GM21360 (cell line): Measurements from ENCODE around the gene C3orf22.
"Not testable (repeated sequence)": the region's sequence is repeated elsewhere in the genome, so short reads cannot be mapped to it uniquely, and the experiment has no call there.

Source experiments
- ATAC-seq: cut with Tn5 transposase; IDR thresholded peaks from one replicate; pipeline ENCODE4 v1.9.1; 2021; ENCODE audit warnings: mild to moderate bottlenecking, moderate library complexity; ENCODE audit not compliant: unreplicated experiment

The C3orf22 gene, protein sequence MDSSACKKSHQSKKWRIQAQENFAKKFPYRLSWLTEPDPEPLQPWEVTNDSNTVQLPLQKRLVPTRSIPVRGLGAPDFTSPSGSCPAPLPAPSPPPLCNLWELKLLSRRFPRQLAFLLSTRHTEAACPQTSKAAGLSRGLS

DNA sequence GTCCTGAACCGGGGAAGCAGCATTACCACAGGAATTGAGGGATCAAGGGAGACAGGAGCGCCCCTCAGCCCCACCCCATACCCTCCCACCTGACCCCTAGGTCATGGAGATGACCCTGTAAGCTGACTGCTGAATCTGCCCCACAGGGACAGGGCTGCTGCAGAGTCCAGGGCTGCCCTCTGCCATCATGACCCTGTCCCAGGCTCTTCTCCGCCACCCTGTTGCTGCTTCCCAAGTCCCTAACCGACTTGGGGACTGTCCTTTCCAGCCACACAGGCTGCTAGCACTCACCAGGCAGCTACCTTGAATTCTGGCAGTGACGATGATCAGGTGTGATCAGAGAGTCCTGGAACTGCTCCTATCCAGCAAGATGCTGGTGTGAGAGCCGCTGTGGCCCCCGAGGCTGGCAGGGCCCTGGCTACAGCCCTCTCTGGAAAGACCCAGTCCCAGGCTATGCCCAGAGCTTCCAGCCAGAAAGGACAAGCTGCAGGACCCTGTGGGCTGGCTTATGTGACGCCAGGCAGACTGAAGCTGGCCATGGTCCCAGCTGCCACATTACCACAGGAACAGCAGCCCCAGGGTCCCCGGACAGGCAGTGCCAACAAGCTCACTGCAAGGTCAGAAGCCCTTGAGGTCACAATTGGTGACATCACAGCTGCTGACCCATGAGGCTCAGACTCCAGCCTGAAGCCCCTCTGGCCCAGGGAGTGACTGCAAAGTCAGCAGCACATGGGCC lies at the start of gene C3orf22:
C3orf22 (minus strand) TSS at position 597 of the 736 bp plus-strand sequence. CDS start 5,542 bp downstream, outside the sequence.
- ATAC-seq = no peak

DNA sequence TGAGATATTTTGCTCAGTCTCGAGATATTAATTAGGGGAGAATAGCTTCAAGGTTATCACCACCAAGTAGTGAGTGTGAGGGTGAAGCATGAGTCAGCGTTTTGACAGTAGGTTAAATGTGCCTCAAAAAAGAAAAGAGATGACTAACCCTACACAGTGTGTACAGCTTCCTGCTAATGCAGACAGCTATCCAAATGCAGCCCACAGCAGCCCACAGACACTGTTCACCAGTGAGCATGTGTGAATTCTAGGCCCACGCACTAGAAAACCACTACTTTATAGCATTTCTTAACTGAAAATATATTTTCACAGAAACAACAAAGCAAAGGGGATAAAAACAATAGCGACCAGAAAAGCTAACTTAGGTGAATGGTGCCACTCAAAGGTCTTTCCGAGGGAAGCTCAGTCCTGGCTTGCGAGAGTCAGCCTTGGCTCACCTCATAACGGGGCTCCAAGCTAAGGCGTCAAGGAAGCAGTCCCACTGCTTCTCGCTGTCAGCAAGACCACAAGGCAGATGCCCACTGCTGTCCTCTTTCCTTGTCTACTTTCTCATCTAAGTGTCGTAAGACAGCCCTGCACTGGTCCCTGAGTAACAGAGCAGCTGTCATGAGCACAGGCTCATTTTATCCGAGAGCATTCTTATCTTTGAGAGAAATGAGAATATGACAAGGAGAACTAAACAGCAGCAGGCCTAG lies 48.6 kb upstream of the C3orf22 start:
- ATAC-seq = no peak

DNA sequence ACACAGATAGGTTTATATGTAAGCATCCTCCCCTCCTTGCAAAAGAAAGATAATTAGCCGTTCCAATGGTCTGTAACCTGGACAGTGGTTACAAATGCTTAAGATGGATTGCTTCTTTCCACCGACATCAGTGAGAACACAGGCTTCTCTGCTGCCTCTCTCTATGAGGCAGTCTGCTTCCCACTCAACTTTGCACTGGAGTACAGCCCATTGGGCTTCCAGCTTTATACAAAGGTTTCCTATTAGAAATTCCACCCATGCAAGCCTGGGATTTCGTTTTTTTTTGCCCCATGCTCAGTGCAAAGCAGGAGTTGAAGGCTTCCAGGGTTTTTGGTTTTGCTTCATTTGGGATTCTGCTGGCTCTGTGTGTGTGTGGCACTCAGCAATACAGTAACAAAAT lies 47.3 kb upstream of the C3orf22 start:
- no peak for ATAC-seq

DNA sequence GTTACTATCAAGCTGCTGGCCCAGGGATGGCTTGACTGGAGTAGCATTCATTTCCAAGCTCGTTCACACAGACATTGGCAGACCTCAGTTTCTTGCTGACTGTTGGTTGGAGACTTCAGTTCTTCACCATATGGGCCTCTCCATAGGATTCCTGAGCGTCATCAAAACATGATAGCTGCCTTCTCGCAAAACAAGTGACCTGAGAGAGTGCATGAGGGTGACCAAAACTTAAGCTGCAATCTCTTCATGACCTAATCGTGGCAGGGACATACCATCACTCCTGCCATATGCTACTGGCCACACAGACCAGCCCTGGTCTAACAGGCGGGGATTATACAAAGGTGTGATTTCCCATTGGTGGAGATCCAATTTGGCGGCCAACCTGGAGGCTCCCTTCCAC lies 46.0 kb upstream of the C3orf22 start:
- no peak for ATAC-seq

DNA sequence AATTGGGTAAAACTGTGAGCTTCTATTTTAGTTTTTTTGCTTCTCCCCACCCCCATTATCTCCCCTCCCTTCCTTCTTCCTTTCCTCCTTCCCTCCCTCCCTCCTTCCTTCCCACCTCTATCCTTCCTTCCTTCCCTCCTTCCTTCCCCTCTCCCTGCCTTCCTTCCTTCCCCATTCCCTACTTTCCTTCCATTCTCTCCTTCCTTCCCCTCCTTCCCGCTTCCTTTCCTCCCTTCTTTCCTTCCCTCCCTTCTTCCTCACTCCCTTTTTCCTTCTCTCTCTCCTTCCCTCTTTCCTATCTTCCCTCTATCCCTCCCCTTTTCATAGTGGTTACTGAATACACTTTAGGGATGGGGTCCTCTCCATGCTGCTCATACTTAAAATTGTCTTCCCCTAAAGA lies 40.4 kb upstream of the C3orf22 start:
- no peak for ATAC-seq

DNA sequence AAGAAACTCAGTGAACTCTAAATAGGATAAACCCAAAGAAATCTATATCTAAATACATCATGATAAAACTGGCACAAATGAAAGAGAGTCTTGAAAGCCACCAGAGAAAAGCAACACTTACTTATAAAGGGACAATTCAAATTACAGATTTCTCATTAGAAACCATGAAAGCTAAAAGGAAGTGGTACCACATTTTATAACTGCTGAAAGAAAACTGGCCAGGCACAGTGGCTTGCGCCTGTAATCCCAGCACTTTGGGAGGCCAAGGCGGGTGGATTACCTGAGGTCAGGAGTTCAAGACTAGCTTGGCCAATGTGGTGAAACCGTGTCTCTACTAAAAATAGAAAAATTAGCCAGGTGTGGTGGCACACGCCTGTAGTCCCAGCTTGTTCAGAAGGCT lies 36.7 kb upstream of the C3orf22 start:
- ATAC-seq = not testable (repeated sequence)

DNA sequence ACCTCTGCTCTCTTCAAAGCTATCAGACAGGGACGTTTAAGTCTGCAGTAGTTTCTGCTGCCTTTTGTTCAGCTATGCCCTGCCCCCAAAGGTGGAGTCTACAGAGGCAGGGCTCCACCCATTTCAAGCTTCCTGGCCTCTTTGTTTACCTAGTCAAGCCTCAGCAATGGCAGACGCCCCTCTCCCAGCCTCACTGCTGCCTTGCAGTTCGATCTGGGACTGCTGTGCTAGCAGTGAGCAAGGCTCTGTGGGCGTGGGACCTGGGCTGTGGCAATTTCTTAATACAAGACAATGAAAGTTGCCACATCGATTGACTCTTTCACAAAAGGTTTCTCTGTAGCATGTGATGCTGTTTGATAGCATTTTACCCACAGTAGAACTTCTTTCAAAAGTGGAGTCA lies 32.8 kb upstream of the C3orf22 start:
- ATAC-seq = not testable (repeated sequence)

DNA sequence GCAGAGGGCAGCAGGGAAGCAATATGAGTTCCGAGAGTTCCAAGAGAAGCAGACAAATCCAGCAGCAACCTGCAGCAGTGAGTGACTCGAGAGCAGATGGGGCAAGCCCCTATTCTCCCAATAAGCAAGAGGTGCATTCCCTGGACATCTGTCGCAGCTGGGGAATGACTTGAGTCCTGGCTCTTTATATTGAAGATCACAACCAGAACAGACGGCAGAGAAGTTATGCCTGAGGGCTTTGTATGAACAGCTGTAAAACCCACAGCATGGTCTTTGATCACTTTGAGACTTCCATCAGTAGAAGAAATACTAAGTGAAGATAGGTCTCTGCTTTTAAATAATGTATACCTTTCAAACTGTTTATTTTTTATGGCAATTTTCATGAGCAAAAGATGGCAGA lies 23.6 kb upstream of the C3orf22 start:
- no peak for ATAC-seq

DNA sequence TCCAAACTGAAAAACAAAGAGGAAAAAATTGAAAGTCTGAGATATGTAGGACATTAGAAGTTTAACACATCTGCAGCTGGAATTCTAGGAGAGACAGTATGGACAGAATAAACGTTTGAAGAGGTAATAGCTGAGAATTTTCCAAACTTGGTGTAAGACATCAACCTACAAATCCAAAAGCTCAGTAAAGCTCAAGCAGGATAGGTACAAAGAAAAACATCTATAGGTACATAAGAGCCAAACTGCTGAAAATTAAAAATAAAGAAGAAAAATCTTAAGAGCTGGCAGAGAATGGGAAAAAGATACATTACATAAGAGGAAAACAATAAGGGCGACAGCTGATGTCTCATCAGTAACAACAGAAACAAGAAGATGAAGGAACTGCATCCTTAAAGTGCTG lies 22.8 kb upstream of the C3orf22 start:
- ATAC-seq = no peak

DNA sequence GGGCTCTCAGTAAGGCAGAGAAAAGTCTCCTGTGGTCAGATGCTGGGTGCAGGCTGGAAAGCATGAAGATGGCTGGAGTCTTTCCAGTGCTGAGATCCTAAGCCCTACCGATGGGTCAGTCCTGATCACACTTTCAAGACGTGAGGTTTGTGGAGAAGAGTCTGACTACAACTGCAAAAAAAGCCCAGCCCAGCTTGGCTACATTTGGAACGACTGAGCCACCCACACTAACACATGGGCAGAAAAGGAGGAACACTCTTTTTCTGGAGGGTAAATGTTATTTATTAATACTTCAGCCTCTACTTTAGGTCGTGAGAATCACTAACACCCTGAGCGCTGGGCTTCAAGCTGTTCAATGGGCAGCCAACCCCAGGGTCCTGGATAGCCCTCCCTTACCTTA lies 22.0 kb upstream of the C3orf22 start:
- no peak for ATAC-seq

DNA sequence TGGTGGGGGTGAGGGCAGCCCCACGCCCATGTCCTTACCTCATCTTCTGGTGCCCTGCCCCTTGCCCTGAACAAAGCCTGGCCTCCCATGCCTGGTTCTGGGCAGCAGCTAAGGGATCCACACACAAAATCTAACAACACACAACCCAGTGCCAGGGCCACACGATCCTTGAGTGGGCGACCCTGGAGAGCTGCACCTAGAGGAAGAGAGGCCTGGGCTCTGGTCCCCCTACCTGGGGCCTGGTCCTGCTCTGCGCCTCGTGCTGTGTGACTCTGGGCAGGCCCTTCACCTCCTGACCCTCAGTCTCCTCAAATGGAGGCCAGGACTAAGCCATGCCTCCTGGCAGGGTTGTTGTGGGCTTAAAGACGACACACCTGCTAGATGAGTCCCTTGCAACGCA lies 20.0 kb upstream of the C3orf22 start:
- no peak for ATAC-seq

DNA sequence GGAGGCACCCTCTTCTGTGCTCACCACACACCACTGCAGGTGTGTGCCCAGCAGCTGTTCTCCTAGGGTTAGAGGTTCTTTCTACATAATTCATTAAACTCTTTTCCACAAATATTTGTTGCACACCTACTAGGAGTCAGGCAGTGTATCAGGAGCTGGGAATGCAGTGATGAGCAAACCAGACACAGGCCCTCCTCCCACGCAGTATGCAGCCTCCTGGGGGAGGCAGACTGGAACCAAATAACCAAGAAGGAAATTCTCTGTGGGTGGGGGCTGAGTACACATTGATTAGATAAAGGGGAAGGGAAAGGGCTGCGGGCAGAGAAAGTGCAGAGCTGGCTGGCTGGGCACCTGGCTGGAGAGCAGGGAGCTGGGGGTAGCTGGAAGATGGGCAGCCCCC lies 18.5 kb upstream of the C3orf22 start:
- ATAC-seq = no peak

DNA sequence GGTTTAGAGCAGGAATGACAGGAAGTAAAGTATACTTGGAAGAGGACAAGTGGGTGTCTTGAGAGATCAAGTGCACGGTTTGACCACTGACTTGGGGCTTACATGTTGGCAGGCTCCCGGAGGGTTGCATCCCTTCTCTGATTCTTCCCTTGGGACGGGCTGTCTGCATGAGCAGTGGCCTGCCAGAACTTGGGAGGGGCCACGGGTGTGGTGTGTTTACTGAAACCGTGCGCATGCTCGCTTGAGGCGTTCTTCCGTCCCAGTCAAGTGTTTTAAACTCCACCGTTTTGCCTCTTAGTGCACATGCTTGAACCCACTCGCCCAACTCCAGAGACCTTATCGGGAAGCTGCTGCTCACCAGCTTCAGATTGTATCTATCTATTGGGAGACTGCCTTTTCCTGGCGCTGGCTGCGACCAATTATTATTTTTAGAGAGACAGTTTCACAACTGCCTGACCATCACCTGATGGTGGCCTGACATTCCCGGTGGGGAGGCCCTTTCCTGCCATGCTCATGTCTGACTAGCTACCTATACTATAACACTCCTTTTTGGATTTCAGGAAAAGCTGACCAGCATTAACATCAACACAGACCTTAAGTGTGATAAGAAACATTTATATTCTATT lies 14.9 kb upstream of the C3orf22 start:
- no peak for ATAC-seq

DNA sequence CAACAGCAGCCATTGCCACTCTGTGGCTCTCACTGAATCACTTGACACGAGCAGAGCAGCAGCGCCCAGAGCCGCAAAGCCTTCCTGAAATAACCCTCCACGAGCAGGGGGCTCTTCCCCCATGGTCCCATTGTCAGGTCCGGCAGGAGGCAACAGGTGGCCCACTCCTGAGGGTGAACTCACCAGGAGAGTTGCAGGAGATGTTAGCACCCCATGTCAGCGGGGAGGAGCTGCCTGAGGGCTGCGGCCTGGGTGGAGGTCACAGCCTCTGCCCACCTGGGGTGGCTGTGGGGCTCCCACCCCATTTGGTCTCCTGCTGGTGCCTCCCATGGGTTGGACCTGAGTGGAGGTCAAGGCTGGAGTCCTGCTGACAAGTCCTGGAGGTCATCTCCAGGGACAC lies 12.3 kb upstream of the C3orf22 start:
- no peak for ATAC-seq

DNA sequence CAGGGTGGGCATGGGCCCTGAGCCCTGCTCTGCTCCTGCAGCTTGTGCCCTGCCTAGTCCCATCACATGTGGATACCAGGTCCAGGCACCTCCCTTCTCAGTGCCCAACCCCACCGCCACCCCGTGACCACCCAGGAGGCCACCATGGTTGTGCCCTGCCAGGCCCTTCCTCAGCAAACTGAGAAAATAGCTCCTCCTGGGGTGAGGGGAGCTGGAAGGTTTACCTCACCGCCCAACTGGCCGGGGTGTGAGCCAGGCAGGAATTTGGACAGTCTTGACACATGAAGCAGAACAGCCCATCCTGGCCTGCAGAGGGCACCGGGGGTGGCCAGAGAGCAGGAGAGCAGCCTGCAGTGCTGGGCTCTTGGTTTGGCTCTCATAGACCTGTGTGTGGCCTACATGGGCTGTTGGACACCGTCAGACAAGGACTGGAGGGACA lies 11.4 kb upstream of the C3orf22 start:
- ATAC-seq = no peak

DNA sequence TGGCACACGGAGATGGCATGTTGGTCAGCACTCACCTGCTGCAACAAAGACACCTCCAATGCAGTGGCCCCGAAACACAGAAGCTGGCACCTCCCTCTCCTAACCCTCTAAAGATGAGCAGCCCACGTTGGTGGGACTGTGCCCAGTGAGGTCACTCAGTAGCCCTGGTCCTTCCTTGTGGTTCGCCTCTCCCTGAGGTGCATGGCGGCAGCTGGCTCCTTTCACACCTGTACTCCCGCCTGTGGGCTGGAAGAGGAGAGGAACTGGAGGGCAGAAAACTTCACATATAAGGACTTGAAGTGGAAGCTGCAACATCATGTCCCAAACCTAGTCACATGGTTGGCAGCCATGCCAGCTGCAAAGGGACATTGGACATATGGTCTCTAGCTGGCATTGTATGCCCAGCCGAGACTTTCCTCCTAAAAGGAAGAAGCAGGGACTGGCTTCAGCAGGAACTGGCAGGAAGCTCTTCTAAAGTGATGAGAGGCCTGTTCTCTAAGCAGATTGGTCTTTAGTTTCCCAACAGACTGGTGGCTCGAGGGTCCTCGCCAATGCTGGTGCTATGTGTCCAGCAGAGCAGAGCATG lies 10.8 kb upstream of the C3orf22 start:
- no peak for ATAC-seq

DNA sequence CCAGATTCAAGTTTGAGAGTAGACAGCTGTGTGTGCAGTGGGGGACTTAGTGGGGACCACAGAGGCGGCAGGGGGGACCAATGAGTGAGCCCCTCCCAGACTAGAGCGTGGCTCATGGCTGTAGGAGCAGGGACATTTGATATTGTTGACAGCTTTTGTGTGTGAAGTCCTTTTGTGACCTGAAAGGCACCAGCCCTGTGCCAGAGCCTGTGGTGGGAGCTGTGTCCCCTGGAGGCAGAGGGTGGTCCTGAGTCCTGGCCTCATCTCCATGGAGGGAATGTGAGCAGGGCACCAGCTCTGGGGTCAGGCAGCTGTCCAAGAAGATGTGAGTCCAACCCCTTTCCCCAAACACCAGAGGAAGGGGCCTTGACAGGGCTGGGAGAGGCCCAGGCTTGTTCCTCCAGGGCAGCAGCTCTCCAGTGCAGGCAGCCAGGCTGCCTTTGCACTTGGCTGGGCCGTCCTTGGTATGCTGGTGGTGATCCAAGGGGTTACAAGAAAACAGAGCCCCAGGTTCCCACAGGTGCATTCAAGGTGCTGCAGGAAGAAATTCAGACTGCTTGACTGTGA lies 10.1 kb upstream of the C3orf22 start:
- ATAC-seq = no peak

DNA sequence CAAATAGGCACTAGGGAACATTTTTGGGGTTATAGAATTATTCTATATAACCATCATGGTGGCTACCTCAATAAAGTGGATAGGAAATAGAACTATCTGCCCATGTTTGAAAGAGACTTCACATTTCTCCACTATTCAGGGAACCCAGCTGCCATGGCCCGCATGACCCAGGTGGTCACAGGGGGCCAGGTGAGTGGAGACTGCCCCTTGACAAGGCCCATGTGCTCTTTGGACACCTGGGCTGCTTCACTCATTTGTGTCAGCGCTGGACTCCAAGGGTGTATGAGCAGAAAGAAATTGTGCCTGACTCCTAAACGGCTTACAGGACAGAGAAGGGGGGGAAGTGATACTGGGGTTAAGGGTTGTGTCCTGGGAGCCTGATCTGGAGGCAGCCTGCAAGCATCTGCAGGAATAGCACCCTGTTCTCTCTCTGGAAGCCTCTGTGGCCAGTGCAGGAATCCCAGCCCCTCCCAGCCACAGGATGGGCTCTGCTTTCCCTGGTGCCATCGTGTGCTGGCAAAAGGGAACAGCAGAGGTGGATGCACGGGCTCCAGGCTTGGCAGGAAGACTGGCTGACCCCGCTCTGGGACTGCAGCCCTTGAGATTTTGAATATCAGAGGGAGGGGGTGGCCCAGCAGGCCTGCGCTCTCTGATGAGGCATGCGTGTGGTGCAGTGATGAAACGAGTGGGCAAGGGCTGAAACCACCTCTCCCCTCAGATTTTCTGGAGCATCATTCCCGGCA lies 9.1 kb upstream of the C3orf22 start:
- ATAC-seq = no peak

DNA sequence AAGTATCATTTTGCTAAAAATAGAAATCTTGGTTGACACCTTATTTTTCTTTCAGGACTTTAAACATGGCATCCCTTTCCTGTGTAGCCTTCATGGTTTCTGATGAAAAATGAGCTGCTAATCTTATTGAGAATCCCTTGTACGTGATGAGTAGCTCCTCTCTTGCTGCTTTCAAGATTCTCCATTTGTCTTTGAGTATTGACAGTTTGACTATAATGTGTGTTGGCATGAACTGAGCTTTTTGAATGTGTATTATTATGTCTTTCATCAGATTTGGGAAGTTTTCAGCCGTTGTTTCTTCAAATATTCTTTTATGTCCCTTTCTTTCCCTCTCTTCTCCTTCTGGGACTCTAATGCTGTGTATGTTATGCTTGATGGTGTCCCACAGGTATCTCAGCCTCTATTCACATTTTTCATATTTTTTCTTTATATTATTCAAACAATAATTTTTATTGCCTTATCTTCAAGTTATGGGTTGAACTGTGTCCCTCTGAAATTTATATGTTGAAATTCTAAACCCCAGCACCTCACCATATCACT lies 4.1 kb upstream of the C3orf22 start:
- ATAC-seq = no peak

DNA sequence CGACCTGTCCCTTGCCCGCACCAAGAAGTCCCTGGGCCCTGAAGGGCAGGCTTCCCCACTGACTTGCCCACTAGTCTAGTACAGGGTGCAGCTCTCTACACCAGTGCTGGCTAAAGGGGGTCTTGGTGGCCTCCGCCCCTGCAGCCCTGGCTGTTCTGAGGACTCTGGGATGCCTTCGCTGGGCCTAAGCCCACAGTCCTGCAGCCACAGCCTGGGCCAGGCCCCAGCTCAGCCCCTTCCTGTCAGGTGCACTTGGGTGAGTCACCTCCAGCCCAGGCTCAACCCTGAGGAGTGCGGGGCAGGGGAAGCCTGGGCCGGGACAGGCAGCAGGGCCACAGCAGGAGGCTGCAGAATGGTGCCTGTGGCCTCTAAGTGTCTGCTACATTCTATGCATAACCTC lies 971 bp downstream of the C3orf22 start:
- ATAC-seq = no peak
